Measurements from ENCODE around the gene FYB2.

FYB2 gene

GRCh38 chr1:56709995-56710394 lies 109.2 kb downstream of the FYB2 start:
- DNase-seq: no peak

DNA sequence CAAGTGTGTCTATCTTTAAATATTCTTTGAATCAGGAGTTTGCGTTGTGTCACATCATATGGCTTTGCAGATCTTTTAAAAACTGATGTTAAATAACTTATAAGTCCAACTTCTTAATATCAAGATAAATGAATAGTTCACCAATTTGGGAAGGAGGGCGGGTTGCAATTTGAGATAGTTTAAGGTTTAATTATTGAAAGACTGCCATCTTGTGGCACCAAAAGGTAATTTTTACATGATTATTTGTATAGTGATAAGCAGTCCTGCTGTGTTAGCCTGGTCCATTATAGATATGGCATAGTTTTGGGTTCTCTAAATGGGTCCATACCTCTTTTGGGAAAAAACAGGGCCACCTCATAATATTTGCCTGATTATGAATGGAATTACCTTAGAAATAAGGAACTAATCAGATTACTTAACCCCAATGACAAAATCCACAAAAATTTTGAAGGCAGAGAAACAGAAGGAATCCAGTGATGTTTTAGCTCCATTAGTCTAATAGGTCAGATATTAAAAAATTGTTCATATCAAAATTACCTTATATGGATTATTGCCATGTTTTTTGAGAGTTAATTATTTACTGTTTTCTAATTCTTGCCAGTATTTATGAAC lies 109.8 kb downstream of the FYB2 start:
- peak; percentile 73 for DNase-seq

- DNase-seq: no peak
These were observed 111.8 kb downstream of the FYB2 start for GRCh38 chr1:56707379-56707778.

- no peak for DNase-seq
These were observed 115.5 kb downstream of the FYB2 start for GRCh38 chr1:56703747-56704146.

DNA sequence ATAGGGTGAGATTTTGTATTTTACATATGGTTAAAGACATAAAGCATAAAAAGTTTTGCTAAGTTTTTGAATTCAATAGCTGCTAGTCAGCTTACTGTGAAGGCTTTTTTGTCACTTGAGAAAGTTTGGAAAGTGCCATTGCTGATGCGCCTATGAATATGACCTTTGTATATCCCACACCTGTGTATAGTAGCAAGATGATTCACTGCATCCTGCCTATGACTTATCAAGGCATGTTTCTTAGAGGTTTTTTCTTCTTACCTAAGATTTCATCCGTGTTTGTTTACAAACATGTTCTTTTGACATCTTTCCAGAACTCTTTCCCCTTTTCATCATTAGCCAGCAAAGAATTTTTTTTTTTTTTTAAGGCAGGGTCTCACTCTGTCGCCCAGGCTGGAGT lies 122.5 kb downstream of the FYB2 start:
- DNase-seq: no peak

- no peak for DNase-seq
These were observed 130.6 kb downstream of the FYB2 start for GRCh38 chr1:56688522-56689026.

DNA sequence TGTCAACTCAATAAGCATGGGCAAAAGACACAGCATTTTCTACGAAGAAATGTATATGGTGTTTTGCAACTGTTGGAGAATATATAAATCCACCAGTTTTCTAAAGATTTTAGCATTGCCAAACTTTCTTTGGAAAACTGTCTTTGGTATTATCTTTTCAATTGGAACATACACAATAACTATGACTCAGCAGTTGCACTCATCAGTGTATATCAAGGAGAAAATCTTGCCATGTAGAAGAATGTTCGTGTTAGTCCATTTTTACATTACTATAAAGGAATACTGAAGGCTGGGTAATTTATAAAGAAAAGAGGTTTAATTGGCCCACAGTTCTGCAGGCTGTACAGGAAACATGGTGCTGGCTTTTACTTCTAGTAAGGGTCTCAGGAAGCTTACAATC lies 133.0 kb downstream of the FYB2 start:
- DNase-seq: no peak

GRCh38 chr1:56683569-56683968 lies 135.6 kb downstream of the FYB2 start:
- no peak for DNase-seq

DNA sequence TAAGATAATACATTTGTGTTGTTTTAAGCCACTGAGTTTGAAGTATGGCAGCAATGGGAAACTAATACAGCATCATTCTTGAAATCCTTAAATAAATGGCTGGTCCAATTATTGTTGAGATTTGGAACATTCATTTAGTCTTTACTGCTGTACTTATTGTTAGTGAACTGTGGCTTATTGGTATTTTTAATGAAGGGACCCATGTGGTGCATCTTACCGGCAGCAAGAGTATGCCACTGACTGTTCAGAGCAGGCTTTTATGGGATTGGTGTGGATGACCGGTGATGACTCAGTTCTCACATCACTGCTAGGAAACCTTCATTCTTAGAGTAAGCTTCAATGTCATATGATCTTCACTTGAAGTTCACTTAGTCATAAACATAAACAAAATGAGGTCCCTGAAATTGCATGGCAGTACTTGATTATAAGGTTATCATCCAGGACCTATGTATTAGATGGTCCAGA lies 142.6 kb downstream of the FYB2 start:
- DNase-seq: no peak

DNA sequence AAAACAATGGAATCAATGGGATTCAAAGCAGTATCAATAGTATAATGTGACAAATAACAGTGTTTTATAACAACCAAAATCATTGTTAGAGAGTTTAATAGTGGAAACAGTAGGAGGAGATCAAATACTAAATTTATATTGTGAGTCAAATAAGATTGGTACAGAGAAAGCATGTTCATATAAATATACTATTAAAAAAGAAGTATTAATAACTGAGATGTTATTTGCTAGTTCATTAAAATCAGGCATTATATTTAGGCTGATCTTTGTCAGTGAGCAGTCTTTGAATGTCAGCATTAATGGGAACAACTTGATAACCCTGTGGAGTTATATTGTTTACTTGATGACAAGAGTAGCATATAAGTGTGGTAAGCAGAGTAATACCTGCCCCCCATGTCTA lies 143.4 kb downstream of the FYB2 start:
- DNase-seq: no peak

GRCh38 chr1:56672579-56672978 lies 146.6 kb downstream of the FYB2 start:
- no peak for DNase-seq

DNA sequence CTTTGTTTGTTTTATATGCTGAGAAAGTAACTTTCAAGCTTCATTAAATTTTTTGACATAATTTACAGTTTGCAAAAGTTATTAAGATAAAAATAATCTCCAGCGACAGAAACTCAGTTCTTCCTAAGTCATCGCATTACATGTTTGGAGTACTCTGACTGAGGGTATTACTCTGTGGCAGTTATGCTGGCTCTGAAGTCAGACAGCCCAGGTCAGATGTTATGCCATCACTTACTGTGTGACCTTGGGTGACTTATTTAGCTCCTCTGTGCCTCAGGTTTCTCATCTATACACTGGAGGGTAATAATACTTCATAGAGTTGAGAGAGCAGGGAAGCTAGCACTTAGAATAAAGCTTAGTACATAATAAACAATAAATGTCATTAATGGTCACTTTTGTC lies 147.7 kb downstream of the FYB2 start:
- no peak for DNase-seq

- DNase-seq: no peak
These were observed 148.1 kb downstream of the FYB2 start for GRCh38 chr1:56671085-56671484.

DNA sequence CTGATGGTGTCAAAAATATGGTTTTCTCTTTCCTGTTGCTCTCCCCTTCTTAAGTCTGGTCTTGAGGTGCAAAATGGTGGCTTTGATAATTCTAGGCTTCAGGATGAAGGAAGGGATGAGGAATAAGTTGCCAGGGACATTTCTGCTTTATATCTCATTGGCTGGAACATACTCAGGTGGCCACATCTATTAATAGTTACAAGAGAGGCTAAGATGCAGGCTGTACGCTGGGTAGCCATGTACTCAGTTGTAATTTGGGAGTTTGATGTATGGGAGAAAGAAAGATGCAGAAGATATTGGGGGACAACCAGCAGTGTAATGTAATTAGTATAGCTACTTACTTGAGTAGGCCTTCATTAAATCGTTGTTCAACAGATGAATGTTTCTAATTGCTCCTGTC lies 148.9 kb downstream of the FYB2 start:
- DNase-seq: no peak
